Mammary epithelial cell (primary cell): Measurements from ENCODE around the gene ZNF549.
"Not testable (repeated sequence)": the region's sequence is repeated elsewhere in the genome, so short reads cannot be mapped to it uniquely, and the experiment has no call there.

Source experiments
- EZH2 ChIP-seq: IDR thresholded peaks from 2 replicates; pipeline ENCODE4 v1.6.1; 2012; ENCODE audit warnings: low read length, inconsistent platforms, borderline replicate concordance
- TF ChIP-seq, protein P1 (sequence below), 2 donors: IDR thresholded peaks in 1 of 2; conservative IDR thresholded peaks in 1 of 2; 2 replicates each; pipeline ENCODE4 v1.5.1; 2011 to 2012; ENCODE audit warnings: inconsistent platforms in 2 of 2, low read length in 2 of 2, mild to moderate bottlenecking in 2 of 2, control low read depth in 1 of 2, low read depth in 1 of 2; ENCODE audit not compliant: insufficient read depth in 1 of 2; ENCODE audit errors: extremely low read depth in 1 of 2

DNA sequence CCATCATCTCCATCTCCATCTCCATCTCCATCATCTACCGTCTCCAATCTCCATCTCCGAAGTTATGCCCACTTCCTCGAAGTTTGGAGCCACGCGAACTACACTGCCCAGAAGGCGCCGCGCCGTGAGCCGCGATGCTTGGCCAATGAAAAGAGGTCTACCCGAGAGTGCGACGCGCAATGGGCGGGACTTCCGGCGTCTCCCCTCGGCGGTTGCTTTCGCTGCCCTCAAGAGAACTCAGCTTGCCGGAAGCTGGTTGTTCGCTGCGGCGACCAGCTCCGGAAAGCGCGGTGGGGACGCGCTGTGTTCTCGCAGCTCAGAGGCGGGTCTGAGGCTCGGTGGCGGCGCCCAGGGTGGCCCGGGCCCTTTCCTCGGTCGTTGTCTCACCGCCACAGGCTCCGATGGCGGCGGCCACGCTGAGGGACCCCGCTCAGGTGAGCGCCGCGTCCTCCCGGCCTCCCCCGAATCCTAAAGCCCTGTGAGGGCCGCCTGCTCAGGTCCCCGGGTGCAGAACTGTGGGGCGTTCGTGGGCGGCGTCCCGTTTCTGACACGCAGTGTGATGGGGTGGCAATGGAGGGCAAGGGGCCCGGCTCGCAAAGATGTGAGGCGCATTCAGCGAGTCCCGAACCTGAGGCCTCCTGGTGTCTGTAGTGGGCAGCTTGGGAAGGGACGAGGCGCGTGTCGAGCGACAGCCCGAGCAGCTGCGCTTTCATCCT, 27.3 kb upstream of the ZNF549 start, which contains the start of gene ZNF773:
- TF ChIP-seq, protein P1, sequence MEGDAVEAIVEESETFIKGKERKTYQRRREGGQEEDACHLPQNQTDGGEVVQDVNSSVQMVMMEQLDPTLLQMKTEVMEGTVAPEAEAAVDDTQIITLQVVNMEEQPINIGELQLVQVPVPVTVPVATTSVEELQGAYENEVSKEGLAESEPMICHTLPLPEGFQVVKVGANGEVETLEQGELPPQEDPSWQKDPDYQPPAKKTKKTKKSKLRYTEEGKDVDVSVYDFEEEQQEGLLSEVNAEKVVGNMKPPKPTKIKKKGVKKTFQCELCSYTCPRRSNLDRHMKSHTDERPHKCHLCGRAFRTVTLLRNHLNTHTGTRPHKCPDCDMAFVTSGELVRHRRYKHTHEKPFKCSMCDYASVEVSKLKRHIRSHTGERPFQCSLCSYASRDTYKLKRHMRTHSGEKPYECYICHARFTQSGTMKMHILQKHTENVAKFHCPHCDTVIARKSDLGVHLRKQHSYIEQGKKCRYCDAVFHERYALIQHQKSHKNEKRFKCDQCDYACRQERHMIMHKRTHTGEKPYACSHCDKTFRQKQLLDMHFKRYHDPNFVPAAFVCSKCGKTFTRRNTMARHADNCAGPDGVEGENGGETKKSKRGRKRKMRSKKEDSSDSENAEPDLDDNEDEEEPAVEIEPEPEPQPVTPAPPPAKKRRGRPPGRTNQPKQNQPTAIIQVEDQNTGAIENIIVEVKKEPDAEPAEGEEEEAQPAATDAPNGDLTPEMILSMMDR (conservative IDR thresholded peaks at IDR 0.05 in 1 of 2, IDR thresholded peaks at IDR 0.05 in 1 of 2; ENCODE audit: extremely low read depth in 1 of 2, insufficient read depth in 1 of 2, low read depth in 1 of 2, low read length in 2 of 2), result not testable (repeated sequence)
- not testable (repeated sequence) for TF ChIP-seq EZH2
